LNCaP clone FGC (cell line): ENCODE results near the gene NRP2.

Experiments
- DNase-seq: peaks from one replicate; pipeline ENCODE4 v3.0.0-alpha.2; 2011; ENCODE audit warnings: low read depth
- H3K4me3 ChIP-seq: 2 replicates; pipeline ENCODE4 v1.5.1; 2011; ENCODE audit warnings: mild to moderate bottlenecking, low read depth, low read length, control low read depth
- CTCF ChIP-seq: IDR thresholded peaks from 2 replicates; pipeline ENCODE4 v1.5.1; 2012; ENCODE audit warnings: mild to moderate bottlenecking; ENCODE audit not compliant: control insufficient read depth, insufficient read depth; ENCODE audit errors: extremely low read depth

Gene NRP2

GRCh38 chr2:205789906-205790305 is 107.6 kb downstream of the NRP2 start:
- DNase-seq = no peak
- no peak for TF ChIP-seq CTCF
- no peak overlapping the region for H3K4me3 ChIP-seq

GRCh38 chr2:205792908-205793307 is 110.6 kb downstream of the NRP2 start:
- no peak for TF ChIP-seq CTCF
- DNase-seq = no peak

DNA sequence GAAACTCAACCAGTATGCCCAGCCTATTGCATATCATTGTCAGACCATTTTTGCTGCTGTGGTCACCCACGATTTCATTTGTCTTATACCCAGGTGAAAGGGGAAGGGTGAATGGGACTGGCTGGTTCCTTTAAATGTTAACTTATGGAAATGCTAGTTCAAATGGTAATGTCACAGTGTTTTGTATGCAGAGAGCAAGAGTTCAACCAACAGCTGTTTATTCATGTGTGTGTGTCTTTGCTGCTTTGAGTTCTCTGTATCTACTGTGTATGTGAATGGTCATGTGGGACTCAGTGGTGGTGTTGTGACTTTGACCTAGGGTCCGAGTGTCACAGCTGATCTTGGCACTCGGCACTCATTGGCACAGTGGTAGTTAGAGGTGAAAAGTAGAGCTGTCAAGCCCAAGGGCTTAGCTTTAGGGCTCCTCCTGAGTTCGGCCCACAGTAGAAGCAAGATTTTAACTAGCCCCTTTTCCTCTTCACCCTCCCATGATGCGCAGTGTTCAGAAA is 114.6 kb downstream of the NRP2 start:
- TF ChIP-seq CTCF = no peak
- no peak overlapping the region for H3K4me3 ChIP-seq
- DNase-seq = no peak

More at GRCh38 chr2:205792908-205793307, 110.6 kb downstream of the NRP2 start:
- H3K4me3 ChIP-seq = no peak overlapping the region

DNA sequence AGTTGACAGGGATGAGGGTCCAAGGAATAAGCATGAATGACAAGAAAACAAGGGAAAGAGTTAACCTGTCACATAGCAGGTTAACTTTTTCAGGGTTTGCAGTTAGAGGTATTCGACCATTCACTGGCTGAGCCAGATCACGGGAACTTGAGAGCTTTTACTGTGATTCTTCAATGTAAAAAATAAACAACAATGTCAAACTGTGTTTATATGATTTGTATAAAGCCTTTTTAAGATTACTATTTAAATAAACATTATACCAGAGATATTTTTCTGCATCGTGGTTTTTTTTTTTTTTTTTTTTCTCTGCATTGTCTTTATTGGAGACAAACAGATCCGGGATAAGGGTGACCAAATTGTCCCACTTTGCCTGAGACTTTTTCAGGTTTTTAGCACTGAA is 115.6 kb downstream of the NRP2 start:
- TF ChIP-seq CTCF = no peak
- DNase-seq = no peak
- H3K4me3 ChIP-seq = no peak overlapping the region

DNA sequence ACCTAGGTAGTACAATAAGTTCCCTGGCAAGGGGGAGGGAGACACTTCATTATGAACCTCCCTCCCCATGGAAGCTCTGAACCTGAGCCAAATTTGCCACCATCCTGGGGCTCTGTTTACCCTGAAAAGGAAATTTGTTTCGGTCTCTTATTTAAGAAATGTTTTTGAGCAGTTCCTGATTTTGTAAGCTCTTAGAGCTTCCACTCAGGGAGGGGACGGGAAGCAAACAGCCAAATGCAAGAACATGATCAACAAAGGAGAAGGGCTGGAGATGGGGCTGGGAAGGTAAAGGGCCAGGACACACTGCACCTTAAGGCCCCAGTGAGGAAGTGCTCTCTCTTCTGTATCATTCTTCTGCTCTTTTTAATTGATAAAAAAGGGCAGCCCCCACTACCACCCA is 117.9 kb downstream of the NRP2 start:
- H3K4me3 ChIP-seq = no peak overlapping the region
- DNase-seq = no peak
- no peak for TF ChIP-seq CTCF

DNA sequence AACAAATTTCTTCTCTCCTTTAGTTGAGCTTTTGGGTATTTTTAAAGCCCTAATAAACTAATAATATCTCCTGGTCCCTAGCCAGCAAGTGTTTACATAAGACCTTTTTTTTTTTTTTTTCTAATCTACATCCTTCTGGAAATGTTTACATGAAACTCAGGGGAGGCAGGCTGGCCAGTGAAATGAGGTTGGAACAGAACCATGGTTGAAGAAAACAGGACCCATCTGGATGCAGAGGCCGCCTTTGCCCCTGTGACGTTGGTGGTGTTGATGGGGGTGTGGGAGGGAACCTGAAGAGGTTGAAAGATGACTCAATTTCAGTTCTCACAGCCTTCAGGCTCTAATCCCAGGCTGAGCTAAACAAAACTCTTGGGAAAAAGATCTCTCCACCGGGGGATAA is 118.5 kb downstream of the NRP2 start:
- no peak for TF ChIP-seq CTCF
- peak; percentile 15 for DNase-seq
- H3K4me3 ChIP-seq = no peak overlapping the region

- TF ChIP-seq CTCF = no peak
- DNase-seq = no peak
- no peak overlapping the region for H3K4me3 ChIP-seq
These were observed 119.8 kb downstream of the NRP2 start for GRCh38 chr2:205802065-205802464.
